Left kidney (tissue), 2 donors: Measurements from ENCODE around the gene PTPRE. TPM values are rescaled to one million over a fixed set of nuclear protein-coding genes. Genes with fewer than 3 reads are reported as not detected.

Experiments used
- DNase-seq: peaks from one replicate; pipeline ENCODE4 v3.0.0-alpha.2; 2013
- polyA plus RNA-seq: library from polyadenylated mRNA; unstranded; fragments of 120-200 nt; gene quantifications from one replicate; pipeline ENCODE4 v1.2.1, GENCODE V29; 2013; ENCODE audit not compliant: insufficient read length

The PTPRE gene
- polyA plus RNA-seq, 1 donor: 5.6 TPM

- no peak for DNase-seq
These were observed 19.6 kb downstream of the PTPRE start for GRCh38 chr10:127926455-127926854.

- no peak for DNase-seq
These were observed 21.3 kb downstream of the PTPRE start for GRCh38 chr10:127928021-127928806.

GRCh38 chr10:127932521-127933270 is 25.8 kb downstream of the PTPRE start:
- no peak for DNase-seq

- no peak for DNase-seq
These were observed 26.4 kb downstream of the PTPRE start for GRCh38 chr10:127933271-127933670.

- no peak for DNase-seq
These were observed 27.5 kb downstream of the PTPRE start for GRCh38 chr10:127934383-127934782.

- no peak for DNase-seq
These were observed 28.2 kb downstream of the PTPRE start for GRCh38 chr10:127935071-127935561.

GRCh38 chr10:127937069-127937468 is 30.2 kb downstream of the PTPRE start:
- DNase-seq: no peak

GRCh38 chr10:127937915-127938463 is 31.1 kb downstream of the PTPRE start:
- no peak for DNase-seq

GRCh38 chr10:127939786-127940330 is 33.0 kb downstream of the PTPRE start:
- no peak for DNase-seq

GRCh38 chr10:127940866-127941640 is 34.1 kb downstream of the PTPRE start:
- no peak for DNase-seq

GRCh38 chr10:127942811-127943210 is 35.9 kb downstream of the PTPRE start:
- DNase-seq: no peak

- no peak for DNase-seq
These were observed 36.5 kb downstream of the PTPRE start for GRCh38 chr10:127943336-127943910.

- DNase-seq: no peak
These were observed 37.4 kb downstream of the PTPRE start for GRCh38 chr10:127944256-127944655.

- no peak for DNase-seq
These were observed 38.4 kb downstream of the PTPRE start for GRCh38 chr10:127945341-127945758.

GRCh38 chr10:127945948-127946711 is 39.2 kb downstream of the PTPRE start:
- no peak for DNase-seq

GRCh38 chr10:127947211-127947610 is 40.3 kb downstream of the PTPRE start:
- no peak for DNase-seq

GRCh38 chr10:127948791-127949190 is 41.9 kb downstream of the PTPRE start:
- no peak for DNase-seq

- no peak for DNase-seq
These were observed 42.9 kb downstream of the PTPRE start for GRCh38 chr10:127949831-127950230.

- DNase-seq: no peak
These were observed 45.1 kb downstream of the PTPRE start for GRCh38 chr10:127951861-127952574.

- no peak for DNase-seq
These were observed 45.6 kb downstream of the PTPRE start for GRCh38 chr10:127952575-127952869.
